Psoas muscle (tissue), 8 donors: ENCODE measurements around the gene SLC39A8. TPM values are rescaled to one million over a fixed set of nuclear protein-coding genes. Genes with fewer than 3 reads are reported as not detected.

Experiments
- ATAC-seq, 4 donors: fragments of 200-7000 bp; cut with Tn5 transposase; one replicate each; pipeline ENCODE4 v1.9.1; 2020; ENCODE audit warnings: moderate library complexity in 3 of 4, mild to moderate bottlenecking in 2 of 4
- DNase-seq, 2 donors: peaks; one replicate each; pipeline ENCODE4 v3.0.0-alpha.2; 2020
- H3K27ac ChIP-seq: fragments of 200-600 bp; one replicate; pipeline ENCODE4 v1.8.0; 2022
- H3K27me3 ChIP-seq, 3 donors: fragments of 200-600 bp in 1 of 3; one replicate each; pipeline versions ENCODE4 v1.6.1 to v1.8.0; 2013 to 2022; ENCODE audit warnings: low read length in 2 of 3, mild to moderate bottlenecking in 2 of 3, moderate library complexity in 1 of 3; ENCODE audit not compliant: insufficient read depth in 3 of 3
- H3K36me3 ChIP-seq, 2 donors: fragments of 200-600 bp in 1 of 2; one replicate each; pipeline versions ENCODE4 v1.6.1 to v1.8.0; 2013 to 2022; ENCODE audit warnings: low read depth in 1 of 2, mild to moderate bottlenecking in 1 of 2, moderate library complexity in 1 of 2; ENCODE audit not compliant: insufficient read depth in 1 of 2
- H3K4me1 ChIP-seq: fragments of 200-600 bp; one replicate; pipeline ENCODE4 v1.8.0; 2022
- H3K4me3 ChIP-seq: fragments of 200-600 bp; one replicate; pipeline ENCODE4 v1.8.0; 2022; ENCODE audit warnings: mild to moderate bottlenecking
- H3K9me3 ChIP-seq: fragments of 200-600 bp; one replicate; pipeline ENCODE4 v1.8.0; 2022
- WGBS, 3 donors: extraction: QIAGEN DNeasy Blood & Tissue Kit; methylation state at CpG; one replicate each; pipeline versions ENCODE4 v1.1.6 to v1.1.7; 2013; 5-methylcytosine and 5-hydroxymethylcytosine counted together
- intact Hi-C, 2 donors: fragments of 100-400 bp; cut with DNase I; formaldehyde crosslinking; loops; one replicate each; pipeline versions ENCODE4 v1.11.0 to v1.14.2; 2022
- polyA plus RNA-seq, 3 donors: library from polyadenylated mRNA; stranded (reverse); fragments of 200-250 nt; gene quantifications; one replicate each; pipeline ENCODE4 v1.2.3, GENCODE V29; 2013
- total RNA-seq, 4 donors: library from RNA; stranded (reverse); fragmentation: NEBNext Ultra II Directional in 2 of 4; extraction: Animal tissue kit (Norgen Biotek cat#: 25700) in 2 of 4; gene quantifications; one replicate each; pipeline versions ENCODE4 v1.2.1 to v1.2.4, GENCODE V29; 2021 to 2023
- TF ChIP-seq, protein P1 (sequence below): fragments of 200-600 bp; IDR thresholded peaks from one replicate; pipeline ENCODE4 v1.8.0; 2022; ENCODE audit warnings: antibody characterized with exemption
- donor health status: healthy with polysubstance abuse.
- donor health status: DM: no; HTN: no; CAD: no; lungs with moderate emphysema.
- donor health status: Bipolar disorder and iron deficiency.
- donor health status: healthy.
- donor health status: DM: yes; HTN: yes; CAD: no.
- donor health status: DM: no; HTN: no; CAD: no.
- donor health status: DM: no; HTN: no; CAD: no.
- donor health status: DM: yes; HTN: yes; CAD: no.

The SLC39A8 gene
- total and polyA plus RNA-seq, 7 donors, result 0.66 to 3.6 (median 1.7) TPM

DNA sequence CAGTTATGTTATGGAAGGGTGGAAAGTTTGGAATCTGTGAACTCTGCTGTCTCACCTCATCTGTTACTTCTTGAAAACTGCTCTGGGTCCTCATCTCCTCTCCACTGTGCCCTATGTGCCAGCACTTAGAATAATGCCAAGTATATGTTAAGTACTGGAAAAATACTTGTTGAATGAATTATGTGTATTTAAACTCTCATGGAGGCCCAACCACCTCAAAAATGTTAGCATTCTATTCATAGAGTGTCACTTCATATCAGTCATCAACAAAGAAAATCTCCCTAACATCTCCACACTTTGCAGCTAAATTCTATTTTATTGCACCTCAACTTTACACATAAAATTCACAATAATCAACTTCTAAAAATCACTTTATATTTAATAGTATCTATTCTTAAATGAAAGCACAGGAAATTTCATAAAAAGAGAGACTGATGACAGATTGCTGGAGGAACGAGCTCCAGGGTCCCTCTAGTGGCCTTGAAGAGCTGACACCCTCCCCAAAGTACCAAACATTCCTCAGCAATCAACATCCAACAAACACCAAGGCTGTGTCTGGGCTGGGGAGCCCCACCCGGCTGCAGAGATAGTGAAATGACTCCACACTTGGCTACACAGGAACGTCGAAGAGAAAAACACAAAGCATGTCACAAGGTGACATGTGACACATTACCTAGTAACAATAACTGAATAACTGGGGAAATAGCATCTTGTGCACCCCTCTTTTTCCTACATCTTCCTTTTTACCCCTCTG is 45.8 kb downstream of the SLC39A8 start:
- Histone ChIP-seq H3K27me3 (no peaks in the 10 kb centered on the region), H3K27ac (no peak overlapping the region), H3K9me3 (no peaks in the 10 kb centered on the region), H3K4me1 (no peaks in the 10 kb centered on the region), H3K36me3 (no peaks in the 10 kb centered on the region), H3K4me3 (no peak overlapping the region)
- intact Hi-C loops, result no loop called here
- TF ChIP-seq, protein P1, sequence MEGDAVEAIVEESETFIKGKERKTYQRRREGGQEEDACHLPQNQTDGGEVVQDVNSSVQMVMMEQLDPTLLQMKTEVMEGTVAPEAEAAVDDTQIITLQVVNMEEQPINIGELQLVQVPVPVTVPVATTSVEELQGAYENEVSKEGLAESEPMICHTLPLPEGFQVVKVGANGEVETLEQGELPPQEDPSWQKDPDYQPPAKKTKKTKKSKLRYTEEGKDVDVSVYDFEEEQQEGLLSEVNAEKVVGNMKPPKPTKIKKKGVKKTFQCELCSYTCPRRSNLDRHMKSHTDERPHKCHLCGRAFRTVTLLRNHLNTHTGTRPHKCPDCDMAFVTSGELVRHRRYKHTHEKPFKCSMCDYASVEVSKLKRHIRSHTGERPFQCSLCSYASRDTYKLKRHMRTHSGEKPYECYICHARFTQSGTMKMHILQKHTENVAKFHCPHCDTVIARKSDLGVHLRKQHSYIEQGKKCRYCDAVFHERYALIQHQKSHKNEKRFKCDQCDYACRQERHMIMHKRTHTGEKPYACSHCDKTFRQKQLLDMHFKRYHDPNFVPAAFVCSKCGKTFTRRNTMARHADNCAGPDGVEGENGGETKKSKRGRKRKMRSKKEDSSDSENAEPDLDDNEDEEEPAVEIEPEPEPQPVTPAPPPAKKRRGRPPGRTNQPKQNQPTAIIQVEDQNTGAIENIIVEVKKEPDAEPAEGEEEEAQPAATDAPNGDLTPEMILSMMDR, result peak; percentile 41
- DNase-seq (no peak), ATAC-seq (no peak)
- WGBS, 3 donors, result 16 to 25% (median 21%) methylated on average over 4 of the region's 4 CpGs

DNA sequence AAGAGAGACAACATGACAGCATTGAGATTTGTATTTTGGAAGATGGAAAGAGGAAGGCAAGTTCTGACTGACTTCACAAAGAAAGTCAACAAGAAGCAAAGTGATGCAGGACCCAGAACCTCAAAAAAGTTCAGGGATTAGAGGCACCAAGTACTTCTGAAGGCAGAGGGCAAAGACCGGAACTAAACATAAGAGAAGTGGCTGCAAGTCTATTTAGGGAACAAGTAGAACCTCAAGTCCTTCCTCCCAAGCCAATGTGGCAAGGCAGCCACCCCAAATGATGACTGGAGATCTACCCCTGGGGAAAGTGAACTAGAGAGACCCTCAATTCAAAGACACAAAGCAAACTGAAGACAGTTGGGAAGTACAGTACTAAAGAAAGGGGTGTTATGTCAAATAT is 46.6 kb downstream of the SLC39A8 start:
- Histone ChIP-seq H3K4me3 (no peak overlapping the region), H3K36me3 (no peaks in the 10 kb centered on the region), H3K27me3 (no peaks in the 10 kb centered on the region), H3K4me1 (no peaks in the 10 kb centered on the region), H3K9me3 (no peaks in the 10 kb centered on the region), H3K27ac (no peak overlapping the region)
- WGBS, 3 donors, result 89 to 100% (median 95%) methylated on average over 1 of the region's 1 CpG
- TF ChIP-seq, protein P1, result no peak
- intact Hi-C loops, result no loop called here
- DNase-seq (no peak), ATAC-seq (no peak)

DNA sequence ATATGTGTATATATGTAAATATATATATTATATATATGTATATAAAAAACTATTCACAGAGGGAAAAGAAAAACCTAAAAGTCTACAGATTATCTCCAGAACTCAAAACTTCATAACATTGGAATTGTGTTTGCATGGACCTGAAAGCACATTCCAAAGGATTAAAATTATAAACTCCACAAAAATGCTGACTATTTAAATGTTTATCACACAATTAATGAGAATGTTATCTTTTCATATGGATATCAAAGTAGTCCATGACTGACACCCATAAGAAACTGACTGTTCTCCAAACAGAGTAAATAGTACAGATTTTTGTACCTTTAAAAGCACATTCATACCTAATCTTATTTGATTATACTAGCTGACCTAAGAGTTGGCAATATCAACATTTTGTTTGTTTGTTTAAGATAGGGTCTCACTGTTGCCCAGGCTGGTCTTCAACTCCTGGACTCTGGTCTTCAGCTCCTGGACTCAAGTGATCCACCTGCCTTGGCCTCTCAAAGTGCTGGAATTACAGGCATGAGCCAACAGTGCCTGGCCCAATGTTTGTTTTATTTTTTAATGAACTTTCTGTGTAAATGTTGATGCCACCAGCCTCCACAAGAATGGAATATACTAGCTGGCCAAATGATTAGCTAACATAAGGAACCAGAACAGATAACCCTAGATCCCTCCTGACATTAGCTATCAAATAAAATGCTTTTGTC is 50.0 kb downstream of the SLC39A8 start:
- TF ChIP-seq, protein P1, result no peak
- intact Hi-C loops, result no loop called here
- no peak for DNase-seq
- Histone ChIP-seq H3K27ac (no peak overlapping the region), H3K4me3 (no peak overlapping the region), H3K27me3 (no peaks in the 10 kb centered on the region), H3K9me3 (no peaks in the 10 kb centered on the region), H3K4me1 (no peaks in the 10 kb centered on the region), H3K36me3 (no peaks in the 10 kb centered on the region)
- no peak for ATAC-seq

DNA sequence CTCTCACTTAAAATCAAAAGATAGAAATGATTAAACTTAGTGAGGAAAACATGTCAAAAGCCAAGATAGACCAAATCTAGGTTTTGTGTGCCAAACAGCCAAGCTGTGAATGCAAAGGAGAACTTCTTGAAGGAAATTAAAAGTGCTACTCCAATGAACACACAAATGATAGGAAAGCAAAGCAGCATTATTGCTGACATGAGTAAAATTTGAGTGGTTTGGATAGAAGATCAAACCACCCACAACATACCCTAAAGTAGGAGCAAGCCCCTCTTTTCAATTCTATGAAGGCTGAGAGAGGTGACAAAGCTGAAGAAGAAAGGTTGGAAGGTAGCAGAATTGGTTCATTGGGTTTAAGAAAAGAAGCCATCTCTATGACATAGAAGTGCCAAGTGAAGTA is 56.8 kb downstream of the SLC39A8 start:
- Histone ChIP-seq H3K36me3 (no peaks in the 10 kb centered on the region), H3K4me1 (no peaks in the 10 kb centered on the region), H3K27me3 (no peaks in the 10 kb centered on the region), H3K4me3 (no peak overlapping the region), H3K27ac (no peak overlapping the region), H3K9me3 (no peaks in the 10 kb centered on the region)
- TF ChIP-seq, protein P1, result no peak
- ATAC-seq (no peak), DNase-seq (no peak)
- intact Hi-C loops, result no loop called here

DNA sequence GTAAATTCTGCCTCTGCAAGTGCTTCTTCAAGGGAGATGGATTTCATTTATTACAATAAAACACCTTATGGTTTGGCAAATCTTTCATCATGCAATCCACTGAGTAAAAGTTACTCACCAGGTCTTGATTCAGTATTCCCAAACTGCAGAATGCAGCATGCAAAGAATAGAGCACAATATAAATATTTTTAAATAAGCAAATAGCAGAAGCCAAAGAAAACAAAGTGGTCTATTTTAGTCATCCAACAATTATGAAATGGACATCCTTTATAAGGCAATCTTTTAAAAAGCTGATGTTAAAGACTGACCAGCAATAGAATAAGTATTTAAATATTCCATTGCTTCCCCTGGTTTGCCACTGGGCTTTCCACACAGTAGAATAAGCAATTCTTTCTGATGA is 59.5 kb downstream of the SLC39A8 start:
- TF ChIP-seq, protein P1, result no peak
- H3K36me3 ChIP-seq, result no peaks in the 10 kb centered on the region
- intact Hi-C loops, result no loop called here
- H3K27me3 ChIP-seq, result no peaks in the 10 kb centered on the region
- no peak for DNase-seq
- H3K4me3 ChIP-seq, result no peak overlapping the region
- no peak for ATAC-seq
- H3K27ac ChIP-seq, result no peak overlapping the region
- H3K9me3 ChIP-seq, result no peaks in the 10 kb centered on the region
- no peaks in the 10 kb centered on the region for H3K4me1 ChIP-seq
